ENCODE results near the gene ZFAND3.

DNA sequence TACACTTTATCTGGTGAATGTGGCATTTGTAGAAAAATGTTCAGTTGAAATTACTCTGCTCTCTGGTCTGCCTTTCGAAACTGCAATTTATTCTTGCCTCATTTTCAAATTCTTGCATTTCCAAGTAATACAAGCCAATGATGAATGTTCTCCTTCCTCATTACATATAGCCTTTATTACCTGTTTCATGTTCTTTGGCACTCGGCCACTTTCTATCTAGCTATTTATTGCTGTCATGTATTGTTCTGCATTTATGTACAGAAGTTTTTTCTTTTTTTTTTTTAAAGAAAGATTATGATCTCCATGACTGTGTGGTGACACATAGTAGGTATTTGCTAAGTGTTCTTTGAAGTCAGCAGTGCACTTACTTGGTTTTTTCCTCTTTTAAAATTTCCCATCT, 261.4 kb downstream of the ZFAND3 start:
- TF ChIP-seq POLR2A (IDR thresholded peaks at IDR 0.05; ENCODE audit: low read depth, low read length) (no peak), RAD21 (IDR thresholded peaks at IDR 0.05; ENCODE audit: low read length) (no peak), BHLHE40 (IDR thresholded peaks at IDR 0.05; ENCODE audit: low read depth, low read length) (no peak), SMC3 (IDR thresholded peaks at IDR 0.05; ENCODE audit: low read depth, low read length) (no peak), RCOR1 (IDR thresholded peaks at IDR 0.05; ENCODE audit: insufficient replicate concordance, low read length) (no peak), FOS (IDR thresholded peaks at IDR 0.05; ENCODE audit: low read depth, low read length) (no peak), RFX5 (IDR thresholded peaks at IDR 0.05; ENCODE audit: low read depth, low read length) (no peak)
- TF ChIP-seq, protein P1, sequence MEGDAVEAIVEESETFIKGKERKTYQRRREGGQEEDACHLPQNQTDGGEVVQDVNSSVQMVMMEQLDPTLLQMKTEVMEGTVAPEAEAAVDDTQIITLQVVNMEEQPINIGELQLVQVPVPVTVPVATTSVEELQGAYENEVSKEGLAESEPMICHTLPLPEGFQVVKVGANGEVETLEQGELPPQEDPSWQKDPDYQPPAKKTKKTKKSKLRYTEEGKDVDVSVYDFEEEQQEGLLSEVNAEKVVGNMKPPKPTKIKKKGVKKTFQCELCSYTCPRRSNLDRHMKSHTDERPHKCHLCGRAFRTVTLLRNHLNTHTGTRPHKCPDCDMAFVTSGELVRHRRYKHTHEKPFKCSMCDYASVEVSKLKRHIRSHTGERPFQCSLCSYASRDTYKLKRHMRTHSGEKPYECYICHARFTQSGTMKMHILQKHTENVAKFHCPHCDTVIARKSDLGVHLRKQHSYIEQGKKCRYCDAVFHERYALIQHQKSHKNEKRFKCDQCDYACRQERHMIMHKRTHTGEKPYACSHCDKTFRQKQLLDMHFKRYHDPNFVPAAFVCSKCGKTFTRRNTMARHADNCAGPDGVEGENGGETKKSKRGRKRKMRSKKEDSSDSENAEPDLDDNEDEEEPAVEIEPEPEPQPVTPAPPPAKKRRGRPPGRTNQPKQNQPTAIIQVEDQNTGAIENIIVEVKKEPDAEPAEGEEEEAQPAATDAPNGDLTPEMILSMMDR (conservative IDR thresholded peaks at IDR 0.05; ENCODE audit: low read depth, low read length): no peak
- TF ChIP-seq, protein P2, sequence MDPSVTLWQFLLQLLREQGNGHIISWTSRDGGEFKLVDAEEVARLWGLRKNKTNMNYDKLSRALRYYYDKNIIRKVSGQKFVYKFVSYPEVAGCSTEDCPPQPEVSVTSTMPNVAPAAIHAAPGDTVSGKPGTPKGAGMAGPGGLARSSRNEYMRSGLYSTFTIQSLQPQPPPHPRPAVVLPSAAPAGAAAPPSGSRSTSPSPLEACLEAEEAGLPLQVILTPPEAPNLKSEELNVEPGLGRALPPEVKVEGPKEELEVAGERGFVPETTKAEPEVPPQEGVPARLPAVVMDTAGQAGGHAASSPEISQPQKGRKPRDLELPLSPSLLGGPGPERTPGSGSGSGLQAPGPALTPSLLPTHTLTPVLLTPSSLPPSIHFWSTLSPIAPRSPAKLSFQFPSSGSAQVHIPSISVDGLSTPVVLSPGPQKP (IDR thresholded peaks at IDR 0.05; ENCODE audit: borderline replicate concordance, low read depth, low read length): no peak
- TF ChIP-seq, protein P3, sequence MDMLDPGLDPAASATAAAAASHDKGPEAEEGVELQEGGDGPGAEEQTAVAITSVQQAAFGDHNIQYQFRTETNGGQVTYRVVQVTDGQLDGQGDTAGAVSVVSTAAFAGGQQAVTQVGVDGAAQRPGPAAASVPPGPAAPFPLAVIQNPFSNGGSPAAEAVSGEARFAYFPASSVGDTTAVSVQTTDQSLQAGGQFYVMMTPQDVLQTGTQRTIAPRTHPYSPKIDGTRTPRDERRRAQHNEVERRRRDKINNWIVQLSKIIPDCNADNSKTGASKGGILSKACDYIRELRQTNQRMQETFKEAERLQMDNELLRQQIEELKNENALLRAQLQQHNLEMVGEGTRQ (IDR thresholded peaks at IDR 0.05; ENCODE audit: low read depth, low read length): no peak

Measured in IMR-90 (cell line).